GM10847 (cell line): ENCODE data around the gene NPR1.
A peak's percentile ranks its signal among the peaks of the same experiment; 100 is the strongest.

Source experiments
- POLR2A ChIP-seq: IDR thresholded peaks from 2 replicates; pipeline ENCODE4 v1.6.1; 2011; ENCODE audit not compliant: insufficient read length; ENCODE audit errors: extremely low read depth

Gene NPR1

DNA sequence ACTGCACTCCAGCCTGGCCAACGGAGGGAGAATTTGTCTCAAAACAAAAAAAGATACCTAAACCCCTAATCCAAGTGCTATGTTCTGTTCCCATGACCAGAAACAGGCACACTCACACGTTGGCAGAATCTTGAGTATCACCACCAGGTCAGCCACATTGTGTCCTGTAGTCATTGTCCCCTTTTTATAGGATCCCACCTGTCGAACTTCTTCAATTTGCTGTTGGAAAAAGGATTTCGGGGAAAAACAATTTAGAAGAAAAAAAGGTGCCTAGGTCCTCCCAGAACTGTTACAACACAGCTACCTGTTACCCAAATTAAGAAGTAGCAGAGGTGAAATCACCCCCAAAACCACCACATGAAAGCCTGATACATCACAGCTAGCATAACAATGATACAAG is 11.0 kb upstream of the NPR1 start:
- no peak for TF ChIP-seq POLR2A

GRCh38 chr1:153669606-153670005 is 8.9 kb upstream of the NPR1 start:
- no peak for TF ChIP-seq POLR2A

DNA sequence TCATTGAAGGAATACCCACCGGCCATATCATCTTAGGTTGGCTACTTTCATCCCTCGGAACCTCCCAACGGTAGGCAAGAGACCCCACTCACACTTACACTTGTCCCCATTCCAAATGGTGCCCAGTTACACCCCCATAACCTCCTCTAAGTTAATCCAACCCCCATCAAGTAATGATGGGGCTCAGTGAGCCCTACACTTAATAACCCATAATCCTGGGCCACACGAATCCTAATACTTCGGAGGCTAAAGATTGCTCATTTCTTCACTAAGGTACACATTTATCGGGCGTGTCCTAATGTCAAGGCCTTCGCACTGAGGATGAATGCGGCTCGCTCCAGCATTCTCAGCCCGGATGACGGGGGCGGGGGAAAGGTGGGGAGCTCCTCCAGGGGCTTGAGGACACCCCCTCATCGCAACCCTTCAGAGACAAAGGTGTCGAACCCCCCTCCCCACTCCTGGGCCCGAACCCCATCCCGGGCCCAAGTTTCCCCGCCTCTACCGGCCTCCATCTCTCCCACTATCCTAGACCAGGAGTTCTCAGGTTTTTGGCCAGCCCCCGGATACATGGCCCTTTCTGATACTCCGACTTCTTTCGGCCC is 8.1 kb upstream of the NPR1 start:
- no peak for TF ChIP-seq POLR2A

- TF ChIP-seq POLR2A: peak; percentile 69
Observed at GRCh38 chr1:153670859-153671627, 7.4 kb upstream of the NPR1 start, which contains the start of gene ILF2. TSS of gene ILF2 (minus strand) at chr1:153670993. CDS start at chr1:153670922, 71 bp downstream.

DNA sequence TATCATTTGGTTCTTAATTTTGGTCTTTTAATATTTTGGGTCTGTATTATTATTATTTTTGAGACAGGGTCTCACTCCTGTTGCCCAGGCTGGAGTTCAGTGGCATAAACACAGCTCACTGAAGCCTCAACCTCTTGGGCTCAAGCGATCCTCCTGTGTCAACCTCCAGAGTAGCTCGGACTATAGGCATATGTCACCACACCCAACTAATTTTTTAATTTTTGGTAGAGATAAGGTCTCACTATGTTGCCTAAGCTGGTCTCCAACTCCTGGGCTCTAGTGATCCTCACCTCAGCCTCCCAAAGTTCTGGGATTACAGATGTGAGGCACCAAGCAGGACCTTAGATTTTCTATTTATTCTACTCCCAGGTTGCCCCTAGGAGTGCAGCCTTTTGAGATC is 5.0 kb upstream of the NPR1 start:
- no peak for TF ChIP-seq POLR2A

DNA sequence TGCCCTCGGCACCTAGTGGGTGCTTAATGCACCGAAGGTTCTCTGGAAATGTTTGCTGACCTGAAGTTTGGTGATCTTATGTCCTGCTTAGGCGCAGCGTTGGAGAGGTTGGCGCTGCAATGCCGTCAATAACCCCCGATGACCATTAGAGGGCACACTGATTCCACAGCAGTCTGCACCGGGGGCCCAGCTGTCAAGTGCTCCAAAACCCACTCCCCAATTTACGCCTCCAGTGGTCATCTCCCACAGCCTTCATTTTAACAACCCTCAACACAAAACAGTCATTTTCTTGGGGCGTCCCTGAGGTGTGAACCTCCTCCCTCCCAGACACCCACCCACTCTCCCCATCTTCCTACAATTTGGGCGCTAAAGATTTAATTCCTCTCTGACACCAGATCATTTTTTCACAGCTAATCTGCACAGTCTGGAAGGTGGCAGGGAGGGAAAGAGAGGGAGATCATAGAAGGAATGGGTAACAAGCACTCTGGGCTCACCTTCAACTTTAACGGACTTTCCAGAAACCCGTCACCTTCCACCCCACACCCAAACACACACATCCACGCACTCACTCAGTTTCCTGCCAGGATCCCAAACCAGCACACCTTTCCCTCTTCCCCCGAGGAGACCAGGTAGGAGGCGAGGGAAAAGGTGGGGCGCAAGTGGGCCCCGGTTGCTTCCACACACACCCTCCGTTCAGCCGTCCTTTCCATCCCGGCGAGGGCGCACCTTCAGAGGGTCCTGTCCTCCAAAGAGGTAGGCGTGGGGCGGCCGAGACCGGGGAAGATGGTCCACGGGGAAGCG is 570 bp upstream of the NPR1 start:
- no peak for TF ChIP-seq POLR2A

DNA sequence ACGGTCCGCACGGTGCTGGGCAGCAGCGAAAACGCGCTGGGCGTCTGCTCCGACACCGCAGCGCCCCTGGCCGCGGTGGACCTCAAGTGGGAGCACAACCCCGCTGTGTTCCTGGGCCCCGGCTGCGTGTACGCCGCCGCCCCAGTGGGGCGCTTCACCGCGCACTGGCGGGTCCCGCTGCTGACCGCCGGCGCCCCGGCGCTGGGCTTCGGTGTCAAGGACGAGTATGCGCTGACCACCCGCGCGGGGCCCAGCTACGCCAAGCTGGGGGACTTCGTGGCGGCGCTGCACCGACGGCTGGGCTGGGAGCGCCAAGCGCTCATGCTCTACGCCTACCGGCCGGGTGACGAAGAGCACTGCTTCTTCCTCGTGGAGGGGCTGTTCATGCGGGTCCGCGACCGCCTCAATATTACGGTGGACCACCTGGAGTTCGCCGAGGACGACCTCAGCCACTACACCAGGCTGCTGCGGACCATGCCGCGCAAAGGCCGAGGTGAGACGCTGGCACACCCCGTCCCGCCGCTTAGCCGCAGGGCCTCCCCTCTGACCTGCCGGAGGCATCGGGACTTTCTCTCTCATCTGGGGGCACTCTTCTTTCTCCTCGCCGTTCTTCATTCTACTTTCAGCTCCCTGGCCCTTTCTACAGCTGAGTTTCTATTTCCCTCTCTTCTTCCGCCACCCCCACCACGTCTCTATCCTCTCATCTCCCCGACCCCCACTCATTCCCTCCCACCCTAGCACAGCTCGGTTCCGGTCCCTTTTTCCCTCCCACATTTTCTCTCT is 1.0 kb downstream of the NPR1 start:
- TF ChIP-seq POLR2A: no peak

GRCh38 chr1:153680120-153680403 is 1.6 kb downstream of the NPR1 start:
- no peak for TF ChIP-seq POLR2A

- no peak for TF ChIP-seq POLR2A
Observed at GRCh38 chr1:153682730-153683129, 4.2 kb downstream of the NPR1 start.

- no peak for TF ChIP-seq POLR2A
Observed at GRCh38 chr1:153683854-153684253, 5.4 kb downstream of the NPR1 start.

DNA sequence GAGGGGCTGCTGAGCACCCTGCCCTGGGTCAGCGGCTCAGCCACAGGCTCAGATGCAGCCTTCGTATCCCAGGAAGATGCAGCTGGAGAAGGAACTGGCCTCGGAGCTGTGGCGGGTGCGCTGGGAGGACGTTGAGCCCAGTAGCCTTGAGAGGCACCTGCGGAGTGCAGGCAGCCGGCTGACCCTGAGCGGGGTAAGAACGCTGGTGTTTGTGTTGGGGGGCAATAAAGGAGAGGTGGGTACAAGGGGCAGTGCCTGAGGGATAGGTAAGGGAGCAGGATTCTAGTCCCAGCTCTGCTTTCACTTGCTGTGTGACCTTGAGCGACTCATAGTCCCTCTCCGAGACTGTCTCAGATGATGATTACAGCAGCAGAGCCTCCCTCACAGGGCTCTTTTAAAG is 6.4 kb downstream of the NPR1 start:
- no peak for TF ChIP-seq POLR2A

DNA sequence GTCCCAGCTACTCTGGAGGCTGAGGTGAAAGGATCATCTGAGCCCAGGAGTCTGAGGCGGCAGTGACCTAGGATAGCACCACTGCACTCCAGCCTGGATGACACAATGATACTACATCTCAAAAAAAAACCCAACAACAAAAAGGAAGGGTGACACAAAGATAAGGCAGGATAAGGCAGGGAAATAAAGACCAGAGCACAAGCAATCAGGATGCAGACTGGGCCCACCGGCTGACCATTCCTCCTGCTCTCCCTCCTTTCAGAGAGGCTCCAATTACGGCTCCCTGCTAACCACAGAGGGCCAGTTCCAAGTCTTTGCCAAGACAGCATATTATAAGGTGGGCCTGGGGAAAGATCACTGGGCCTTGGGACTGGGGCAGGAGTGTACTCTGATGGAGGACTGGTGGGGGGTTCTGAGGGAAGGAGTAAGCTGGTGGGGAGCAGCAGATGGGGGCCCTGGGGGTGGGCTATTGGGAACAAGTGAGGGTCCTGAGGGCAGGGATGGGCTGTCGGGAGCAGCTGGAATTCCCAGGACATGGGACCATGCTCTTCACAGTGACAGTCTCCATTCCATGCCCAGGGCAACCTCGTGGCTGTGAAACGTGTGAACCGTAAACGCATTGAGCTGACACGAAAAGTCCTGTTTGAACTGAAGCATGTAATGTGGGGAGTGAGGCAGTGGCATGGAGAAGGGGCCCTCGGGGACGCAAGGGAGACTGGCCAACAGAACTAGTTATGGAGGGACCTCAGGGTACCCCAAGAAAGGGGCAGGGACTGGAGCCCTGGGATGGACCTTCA is 7.3 kb downstream of the NPR1 start:
- TF ChIP-seq POLR2A: no peak

DNA sequence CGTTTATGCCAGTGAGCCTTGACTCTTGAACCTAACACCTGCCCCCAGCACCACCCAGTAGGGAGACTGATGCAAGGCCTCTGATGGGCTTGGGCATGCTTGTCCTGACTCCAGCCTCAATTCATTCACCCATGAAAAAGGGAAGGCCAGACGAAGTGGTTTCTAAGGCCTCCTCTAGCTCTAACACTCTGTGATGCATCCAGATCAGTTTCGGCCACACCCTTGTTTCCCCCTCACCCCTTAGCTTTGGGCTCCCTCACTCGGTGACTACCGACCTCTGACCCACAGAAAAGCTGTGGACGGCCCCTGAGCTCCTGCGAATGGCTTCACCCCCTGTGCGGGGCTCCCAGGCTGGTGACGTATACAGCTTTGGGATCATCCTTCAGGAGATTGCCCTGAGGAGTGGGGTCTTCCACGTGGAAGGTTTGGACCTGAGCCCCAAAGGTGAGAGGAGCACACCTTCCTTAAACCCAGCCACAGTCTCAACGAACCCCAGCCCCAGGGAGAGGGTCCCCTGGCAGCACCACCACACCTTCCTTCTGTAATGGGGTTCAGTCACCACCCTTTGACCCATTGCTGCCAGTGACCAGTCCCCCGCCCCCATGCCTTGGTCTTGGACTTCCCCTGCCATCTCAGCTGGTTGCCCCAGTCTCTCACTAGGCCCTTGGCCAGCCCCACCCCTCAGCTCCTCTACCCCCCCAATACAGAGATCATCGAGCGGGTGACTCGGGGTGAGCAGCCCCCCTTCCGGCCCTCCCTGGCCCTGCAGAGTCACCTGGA is 9.0 kb downstream of the NPR1 start:
- no peak for TF ChIP-seq POLR2A

- TF ChIP-seq POLR2A: no peak
Observed at GRCh38 chr1:153688276-153688675, 9.8 kb downstream of the NPR1 start.

- no peak for TF ChIP-seq POLR2A
Observed at GRCh38 chr1:153688736-153689328, 10.3 kb downstream of the NPR1 start.
